ENCODE results near the gene BPIFA2. TPM values are rescaled to one million over a fixed set of nuclear protein-coding genes. Genes with fewer than 3 reads are reported as not detected.

The BPIFA2 gene
- total and polyA plus RNA-seq, 2 of the 4 experiments (the other 2 are of a cell fraction) = not detected

- Histone ChIP-seq H3K4ac (ENCODE audit: low read depth, low read length) (no peak overlapping the region), H2BK20ac (ENCODE audit: low read depth, low read length) (no peak overlapping the region), H3K56ac (ENCODE audit: extremely low read depth, insufficient read depth, low read length) (no peak overlapping the region), H2BK5ac (ENCODE audit: low read depth, low read length, poor library complexity, severe bottlenecking) (no peak overlapping the region), H2AK9ac (replicated peaks; ENCODE audit: low read depth, low read length, poor library complexity) (no peak overlapping the region), H2BK15ac (ENCODE audit: low read depth, low read length) (no peak overlapping the region), H3K14ac (replicated peaks; ENCODE audit: low read depth, low read length) (no peak overlapping the region), H3K18ac (ENCODE audit: low read depth, low read length) (no peak overlapping the region), H2AK5ac (ENCODE audit: low read depth, low read length) (no peak overlapping the region), H3K23ac (ENCODE audit: low read depth, low read length) (no peak overlapping the region), H3K9me3 (ENCODE audit: control insufficient read depth, insufficient read depth, low read length) (no peaks in the 10 kb centered on the region), H3K36me3 (ENCODE audit: control insufficient read depth, insufficient read depth, low read length) (no peaks in the 10 kb centered on the region), H4K91ac (ENCODE audit: insufficient read depth, low read depth, low read length) (no peak overlapping the region), H2BK120ac (ENCODE audit: low read depth, low read length) (no peak overlapping the region), H3K4me1 (ENCODE audit: control insufficient read depth, insufficient read depth, low read length) (no peaks in the 10 kb centered on the region), H3K79me1 (ENCODE audit: low read depth in 1 of 2, low read length in 2 of 2) (no peaks in the 10 kb centered on the region), H4K8ac (ENCODE audit: low read depth in 2 of 2, low read length in 2 of 2) (no peak overlapping the region), H3K4me3 (ENCODE audit: insufficient read depth, low read depth, low read length) (no peak overlapping the region), H3K9ac (ENCODE audit: low read depth, low read length) (no peak overlapping the region), H3K27ac (ENCODE audit: insufficient read depth, low read length) (no peak overlapping the region), H3K4me2 (ENCODE audit: low read depth, low read length) (no peak overlapping the region), H4K5ac (ENCODE audit: low read depth, low read length) (no peak overlapping the region), H3K9me1 (ENCODE audit: insufficient read depth, low read length) (no peaks in the 10 kb centered on the region), H3K27me3 (ENCODE audit: control insufficient read depth, insufficient read depth, low read length) (peaks cover 1% of the 10 kb centered on the region; the same call in 1 of the 2 replicates), H2AFZ (replicated peaks; ENCODE audit: low read length, poor library complexity) (no peak overlapping the region), H4K20me1 (ENCODE audit: insufficient read depth, low read length) (no peaks in the 10 kb centered on the region)
- in situ Hi-C loops (cut with MboI; ENCODE audit: low sequenced_read_pairs) = no loop called here
- DNase-seq (no peak), ATAC-seq (ENCODE audit: low read depth) (no peak)
- ChIA-PET POLR2A (ENCODE audit: unreplicated experiment) (no interaction called here), CTCF (no interaction called here)
- BruUV-seq (replicated peaks) = no TSS peak
- WGBS, 2 experiments (ENCODE audit: extremely low coverage in 2 of 2, insufficient read length in 1 of 2) = no CpG with 5 or more reads among the region's 4 CpGs
- dilution Hi-C loops (cut with HindIII; ENCODE audit: low sequenced_read_pairs, unreplicated experiment) = no loop called here
- intact Hi-C loops (cut with micrococcal nuclease) = no loop called here
- no peak for TF ChIP-seq POLR2A (IDR thresholded peaks at IDR 0.05; ENCODE audit: low read depth, low read length)
- no peak for TF ChIP-seq ELK1 (IDR thresholded peaks at IDR 0.05; ENCODE audit: borderline replicate concordance, low read depth, low read length)
- no peak for TF ChIP-seq MAZ (IDR thresholded peaks at IDR 0.05; ENCODE audit: borderline replicate concordance, low read depth, low read length)
- TF ChIP-seq SMC3 (IDR thresholded peaks at IDR 0.05; ENCODE audit: low read depth, low read length) = no peak
- no peak for TF ChIP-seq CEBPB (IDR thresholded peaks at IDR 0.05; ENCODE audit: low read depth, low read length)
- no peak for TF ChIP-seq CHD1 (IDR thresholded peaks at IDR 0.05; ENCODE audit: low read depth, low read length)
- TF ChIP-seq MXI1 (IDR thresholded peaks at IDR 0.05; ENCODE audit: borderline replicate concordance, low read depth, low read length) = no peak
- TF ChIP-seq RFX5 (IDR thresholded peaks at IDR 0.05; ENCODE audit: low read depth, low read length) = no peak
- TF ChIP-seq MAFK (IDR thresholded peaks at IDR 0.05; ENCODE audit: low read depth, low read length) = no peak
- TF ChIP-seq FOS (IDR thresholded peaks at IDR 0.05; ENCODE audit: low read depth, low read length) = no peak
Observed at GRCh38 chr20:33202451-33202850, 34.5 kb downstream of the BPIFA2 start.

Measured in IMR-90 (cell line).